HG02678 (cell line): Measurements from ENCODE around the gene IPCEF1.
"Not testable (repeated sequence)": the region's sequence is repeated elsewhere in the genome, so short reads cannot be mapped to it uniquely, and the experiment has no call there.

Source experiments
- ATAC-seq: cut with Tn5 transposase; IDR thresholded peaks from one replicate; pipeline ENCODE4 v1.9.1; 2021; ENCODE audit warnings: mild to moderate bottlenecking, moderate library complexity; ENCODE audit not compliant: unreplicated experiment

IPCEF1 gene

DNA sequence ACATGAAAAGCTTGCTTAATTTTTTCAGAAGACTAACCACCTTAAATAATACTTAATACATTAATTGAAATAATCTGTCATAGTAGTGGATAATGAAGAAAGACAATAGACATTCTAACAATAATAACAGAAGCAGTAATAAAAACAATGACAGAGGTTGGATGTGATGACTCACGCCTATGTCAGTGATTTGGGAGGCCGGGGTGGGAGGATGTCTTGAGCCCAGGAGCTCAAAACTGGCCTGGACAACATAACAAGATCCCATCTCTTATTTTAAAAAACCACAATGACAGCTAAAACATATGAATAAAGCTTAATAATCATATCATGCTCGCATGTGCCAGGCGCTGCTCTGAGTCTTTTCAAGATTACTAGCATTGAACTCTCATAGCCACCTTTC lies 105.5 kb downstream of the IPCEF1 start:
- no peak for ATAC-seq

GRCh38 chr6:154249499-154250298 lies 106.9 kb downstream of the IPCEF1 start:
- ATAC-seq: peak; percentile 67

- ATAC-seq: peak; percentile 37
Measured at GRCh38 chr6:154247119-154247861, 109.3 kb downstream of the IPCEF1 start.

- ATAC-seq: no peak
Measured at GRCh38 chr6:154246723-154247118, 109.9 kb downstream of the IPCEF1 start.

DNA sequence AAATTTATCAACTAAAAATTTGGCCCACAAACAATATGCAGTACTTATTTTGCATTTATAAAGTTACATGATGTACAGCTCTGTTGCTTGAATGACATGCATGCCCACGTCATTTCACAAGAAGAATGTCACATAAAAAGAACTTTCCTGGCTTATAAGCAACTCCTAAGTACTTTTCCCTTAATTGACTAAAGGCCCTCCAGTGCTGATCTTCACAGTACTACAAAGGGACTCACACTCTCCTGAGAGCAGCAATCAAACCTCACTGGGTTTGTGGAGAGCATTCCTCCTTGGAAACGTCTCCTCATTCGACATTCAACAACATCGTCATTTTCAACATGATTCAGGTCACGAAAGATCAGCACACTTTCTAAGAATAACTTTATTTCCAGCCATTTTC lies 111.1 kb downstream of the IPCEF1 start:
- no peak for ATAC-seq

- no peak for ATAC-seq
Measured at GRCh38 chr6:154243793-154244750, 112.5 kb downstream of the IPCEF1 start.

GRCh38 chr6:154242617-154243357 lies 113.8 kb downstream of the IPCEF1 start:
- no peak for ATAC-seq

DNA sequence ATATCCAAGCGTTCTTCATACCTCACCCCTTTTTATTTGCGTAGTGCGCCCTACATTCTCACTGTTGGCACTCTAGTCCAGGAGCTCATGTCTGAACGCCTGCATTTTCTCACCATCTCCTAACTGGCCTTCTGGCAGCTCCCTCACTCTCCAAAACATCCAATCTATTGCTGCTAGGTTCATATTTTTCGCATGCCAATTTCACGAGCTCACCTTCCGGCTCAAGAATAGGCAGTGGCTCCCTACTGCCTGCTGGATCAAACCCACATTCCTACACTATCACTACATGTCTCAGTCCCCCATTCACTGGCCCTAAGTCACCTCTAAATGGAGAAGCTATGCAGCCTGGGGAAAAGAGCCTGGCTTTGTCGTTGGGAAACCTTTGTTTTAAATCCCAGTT lies 115.0 kb downstream of the IPCEF1 start:
- ATAC-seq: no peak

- ATAC-seq: not testable (repeated sequence)
Measured at GRCh38 chr6:154241061-154241460, 115.5 kb downstream of the IPCEF1 start.

GRCh38 chr6:154239392-154239791 lies 117.2 kb downstream of the IPCEF1 start:
- no peak for ATAC-seq

DNA sequence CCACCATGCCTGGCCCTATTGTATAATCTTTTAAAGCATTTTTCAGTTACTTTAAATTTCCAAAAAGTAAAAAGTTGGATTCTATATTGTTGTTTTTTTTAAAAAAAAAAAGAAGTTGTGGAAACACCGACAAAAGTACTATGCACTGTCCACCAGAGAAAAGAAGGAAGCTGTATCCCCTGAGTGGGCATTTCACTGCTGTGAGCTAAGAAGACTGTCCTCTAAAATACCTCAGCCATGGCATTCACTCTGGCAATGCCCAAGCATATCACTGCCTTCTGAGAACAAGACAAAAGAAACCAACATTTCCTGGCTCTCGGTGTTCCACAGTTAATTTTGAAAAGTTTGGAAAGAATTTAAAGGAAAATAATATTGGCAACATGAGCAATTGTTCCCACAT lies 117.8 kb downstream of the IPCEF1 start:
- ATAC-seq: no peak

GRCh38 chr6:154236646-154237301 lies 119.8 kb downstream of the IPCEF1 start:
- ATAC-seq: no peak

- ATAC-seq: peak; percentile 55
Measured at GRCh38 chr6:154234019-154234772, 122.4 kb downstream of the IPCEF1 start.

GRCh38 chr6:154233383-154233782 lies 123.2 kb downstream of the IPCEF1 start:
- no peak for ATAC-seq

- ATAC-seq: no peak
Measured at GRCh38 chr6:154232013-154232910, 124.3 kb downstream of the IPCEF1 start.

DNA sequence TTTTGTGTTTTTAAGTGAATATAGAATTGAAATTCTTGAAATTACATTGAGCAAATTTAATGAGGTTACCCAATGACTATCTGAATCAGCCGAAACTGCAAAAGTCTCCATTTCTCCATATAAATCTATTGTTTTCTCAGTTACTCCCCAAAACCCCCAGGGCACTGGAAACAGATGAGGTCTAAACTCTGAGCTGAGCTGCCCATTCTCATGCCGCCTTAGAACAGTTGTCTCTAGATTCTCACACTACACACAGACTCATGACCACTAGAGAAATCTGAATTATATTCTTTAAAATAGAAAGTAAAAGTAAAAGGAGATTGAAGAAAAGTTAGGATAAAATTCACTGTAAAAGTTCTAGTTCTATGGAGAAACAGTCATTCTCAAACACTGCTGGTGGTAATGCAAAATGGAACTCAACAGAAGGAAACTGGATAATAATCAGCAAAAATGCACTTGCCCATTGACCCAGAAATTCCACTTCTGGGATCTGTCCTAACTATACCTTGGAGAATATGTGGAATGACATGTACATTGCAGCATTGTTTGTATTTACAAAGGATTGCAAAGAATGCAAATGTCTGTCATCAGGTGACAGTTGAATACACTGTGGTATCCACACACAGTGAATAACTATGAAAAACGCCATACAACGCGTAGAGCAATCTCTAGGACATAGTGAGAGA lies 125.5 kb downstream of the IPCEF1 start:
- no peak for ATAC-seq

GRCh38 chr6:154230393-154230792 lies 126.2 kb downstream of the IPCEF1 start:
- no peak for ATAC-seq

GRCh38 chr6:154229786-154230185 lies 126.8 kb downstream of the IPCEF1 start:
- ATAC-seq: peak; percentile 73
